ENCODE measurements around the gene TBC1D14.

- TF ChIP-seq POLR2A (IDR thresholded peaks at IDR 0.05) (no peak), CTCF (IDR thresholded peaks at IDR 0.05) (no peak)
Measured at GRCh38 chr4:6965329-6965728, 55.7 kb downstream of the TBC1D14 start.

Data from testis (tissue), 2 donors.